ENCODE results near the gene STXBP5L.
"Not testable (repeated sequence)": the region's sequence is repeated elsewhere in the genome, so short reads cannot be mapped to it uniquely, and the experiment has no call there.

Gene STXBP5L

GRCh38 chr3:120908030-120908794 lies at the start of gene STXBP5L:
TSS of gene STXBP5L (plus strand) at chr3:120908205. CDS start at chr3:120909579, 1,374 bp downstream.
- H3K9me3 Mint-ChIP-seq: no peaks in the 10 kb centered on the region
- H3K4me1 Mint-ChIP-seq (ENCODE audit: low read depth): peaks cover 18% of the 10 kb centered on the region
- peaks cover 65% of the 10 kb centered on the region for H3K27me3 Mint-ChIP-seq
- H3K36me3 Mint-ChIP-seq (ENCODE audit: low read depth): no peaks in the 10 kb centered on the region
- H3K27ac Mint-ChIP-seq: peak within 1 kb of the TSS; percentile 53
- H3K4me3 Mint-ChIP-seq: peak within 1 kb of the TSS; percentile 82

DNA sequence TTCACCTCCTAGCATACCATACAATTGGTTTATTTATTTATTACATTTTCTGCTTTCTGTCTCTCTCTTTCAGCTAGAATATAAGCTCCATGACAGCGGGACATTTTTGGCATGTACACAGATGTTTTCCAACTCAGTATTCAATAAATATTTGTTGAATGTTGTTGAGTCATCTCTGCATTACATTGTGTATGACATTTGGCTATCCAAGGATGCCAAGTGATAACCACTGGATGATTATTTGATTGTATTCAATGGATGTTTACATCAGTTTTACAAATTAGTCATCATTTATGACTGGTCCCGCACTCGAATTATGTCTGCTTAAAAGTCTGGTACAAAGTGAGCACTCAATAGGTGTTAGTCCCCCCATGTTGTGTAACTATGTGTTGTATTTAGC lies 49.5 kb upstream of the STXBP5L start:
- Mint-ChIP-seq H3K4me3 (no peak overlapping the region), H3K27ac (no peak overlapping the region), H3K9me3 (no peaks in the 10 kb centered on the region), H3K36me3 (ENCODE audit: low read depth) (no peaks in the 10 kb centered on the region), H3K4me1 (ENCODE audit: low read depth) (no peaks in the 10 kb centered on the region), H3K27me3 (peaks cover 15% of the 10 kb centered on the region)

- Mint-ChIP-seq H3K4me3 (no peak overlapping the region), H3K36me3 (ENCODE audit: low read depth) (no peaks in the 10 kb centered on the region), H3K27me3 (peaks cover 4% of the 10 kb centered on the region), H3K9me3 (peaks cover 3% of the 10 kb centered on the region), H3K27ac (no peak overlapping the region), H3K4me1 (ENCODE audit: low read depth) (no peaks in the 10 kb centered on the region)
These were observed 43.5 kb upstream of the STXBP5L start for GRCh38 chr3:120864541-120864940.

- Mint-ChIP-seq H3K4me3 (no peak overlapping the region), H3K4me1 (ENCODE audit: low read depth) (no peaks in the 10 kb centered on the region), H3K27me3 (peaks cover 31% of the 10 kb centered on the region), H3K9me3 (no peaks in the 10 kb centered on the region), H3K36me3 (ENCODE audit: low read depth) (no peaks in the 10 kb centered on the region), H3K27ac (no peak overlapping the region)
These were observed 32.5 kb upstream of the STXBP5L start for GRCh38 chr3:120875507-120875906.

- H3K36me3 Mint-ChIP-seq (ENCODE audit: low read depth): no peaks in the 10 kb centered on the region
- H3K4me3 Mint-ChIP-seq: no peak overlapping the region
- H3K27me3 Mint-ChIP-seq: peaks cover 31% of the 10 kb centered on the region
These were observed 32.0 kb upstream of the STXBP5L start for GRCh38 chr3:120875989-120876388.

DNA sequence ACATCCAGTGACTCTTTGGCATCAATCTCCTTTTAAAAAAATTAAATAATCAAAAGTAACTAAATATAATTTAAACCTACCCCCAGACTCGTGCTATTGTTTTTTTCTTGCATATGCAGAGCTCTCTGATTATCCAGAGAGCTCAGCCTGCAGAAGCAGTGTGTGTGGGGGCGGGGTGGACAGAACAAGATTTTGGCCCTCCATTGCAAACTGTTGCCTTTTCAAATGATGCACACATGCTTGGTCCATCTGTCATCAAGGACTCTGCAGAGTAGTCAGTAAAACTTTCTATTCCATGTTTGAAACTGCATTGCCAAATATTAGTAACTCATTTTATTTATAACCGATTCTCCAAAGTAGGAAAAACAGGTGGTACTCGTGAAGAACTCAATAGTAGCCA lies 28.6 kb upstream of the STXBP5L start:
- no peaks in the 10 kb centered on the region for H3K36me3 Mint-ChIP-seq (ENCODE audit: low read depth)
- H3K4me3 Mint-ChIP-seq: no peak overlapping the region
- peaks cover 14% of the 10 kb centered on the region for H3K27me3 Mint-ChIP-seq
- no peaks in the 10 kb centered on the region for H3K4me1 Mint-ChIP-seq (ENCODE audit: low read depth)
- H3K9me3 Mint-ChIP-seq: no peaks in the 10 kb centered on the region
- no peak overlapping the region for H3K27ac Mint-ChIP-seq

More at GRCh38 chr3:120875989-120876388, 32.0 kb upstream of the STXBP5L start:
- Mint-ChIP-seq H3K27ac (no peak overlapping the region), H3K4me1 (ENCODE audit: low read depth) (no peaks in the 10 kb centered on the region), H3K9me3 (no peaks in the 10 kb centered on the region)

GRCh38 chr3:120892921-120893320 lies 15.1 kb upstream of the STXBP5L start:
- peaks cover 5% of the 10 kb centered on the region for H3K9me3 Mint-ChIP-seq
- H3K4me1 Mint-ChIP-seq (ENCODE audit: low read depth): no peaks in the 10 kb centered on the region
- no peak overlapping the region for H3K27ac Mint-ChIP-seq
- H3K4me3 Mint-ChIP-seq: no peak overlapping the region
- no peaks in the 10 kb centered on the region for H3K36me3 Mint-ChIP-seq (ENCODE audit: low read depth)
- peaks cover 16% of the 10 kb centered on the region for H3K27me3 Mint-ChIP-seq

DNA sequence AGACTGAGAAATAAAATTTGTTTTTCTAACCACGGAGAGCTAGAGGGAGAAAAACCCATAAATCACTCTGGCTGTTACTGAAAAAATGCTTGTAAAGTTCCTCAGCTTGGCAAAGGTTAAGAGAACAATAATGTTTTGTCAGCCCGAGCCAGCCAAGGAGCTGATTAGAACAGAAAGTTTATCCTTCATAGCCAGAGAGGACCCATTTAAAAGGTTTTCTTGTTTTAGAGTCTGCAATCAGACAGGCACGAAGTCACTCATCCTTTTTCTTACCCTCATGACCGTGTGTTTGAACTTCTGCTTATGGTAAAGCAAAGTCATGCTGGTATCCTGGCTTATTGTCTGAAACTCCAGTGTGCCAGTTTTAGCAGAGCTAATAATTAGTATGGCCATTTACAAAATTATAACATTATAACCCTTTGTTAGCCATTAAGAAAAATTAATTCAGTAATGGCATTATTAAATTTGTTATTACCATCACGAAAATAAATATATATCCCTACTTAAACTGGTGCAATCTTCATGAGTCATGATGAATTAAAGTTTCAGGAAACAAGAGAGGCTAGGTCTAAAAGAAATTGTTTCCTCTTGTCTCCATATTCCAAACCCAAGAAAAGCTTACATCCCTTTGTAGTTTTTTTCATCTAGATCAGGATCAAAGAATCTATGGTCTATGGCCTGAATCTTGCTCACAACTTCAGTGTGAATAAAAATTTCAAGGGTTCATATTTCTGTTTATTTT lies 13.5 kb upstream of the STXBP5L start:
- Mint-ChIP-seq H3K9me3 (peaks cover 5% of the 10 kb centered on the region), H3K4me3 (no peak overlapping the region), H3K27ac (no peak overlapping the region), H3K4me1 (ENCODE audit: low read depth) (no peaks in the 10 kb centered on the region), H3K27me3 (peaks cover 16% of the 10 kb centered on the region), H3K36me3 (ENCODE audit: low read depth) (no peaks in the 10 kb centered on the region)

DNA sequence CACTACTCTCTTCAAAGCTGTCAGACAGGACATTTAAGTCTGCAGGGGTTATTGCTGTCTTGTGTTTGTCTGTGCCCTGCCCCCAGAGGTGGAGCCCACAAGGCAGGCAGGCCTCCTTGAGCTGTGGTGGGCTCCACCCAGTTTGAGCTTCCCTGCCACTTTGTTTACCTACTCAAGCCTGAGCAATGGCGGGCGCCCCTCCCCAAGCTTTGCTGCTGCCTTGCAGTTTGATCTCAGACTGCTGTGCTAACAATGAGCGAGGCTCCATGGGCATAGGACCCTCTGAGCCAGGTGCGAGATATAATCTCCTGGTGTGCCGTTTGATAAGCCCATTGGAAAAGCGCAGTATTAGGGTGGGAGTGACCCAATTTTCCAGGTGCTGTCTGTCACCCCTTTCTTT lies 6.3 kb upstream of the STXBP5L start:
- H3K27ac Mint-ChIP-seq; H3K36me3 Mint-ChIP-seq (ENCODE audit: low read depth); H3K4me3 Mint-ChIP-seq; H3K9me3 Mint-ChIP-seq; H3K4me1 Mint-ChIP-seq (ENCODE audit: low read depth): not testable (repeated sequence)
- peaks cover 13% of the 10 kb centered on the region for H3K27me3 Mint-ChIP-seq

DNA sequence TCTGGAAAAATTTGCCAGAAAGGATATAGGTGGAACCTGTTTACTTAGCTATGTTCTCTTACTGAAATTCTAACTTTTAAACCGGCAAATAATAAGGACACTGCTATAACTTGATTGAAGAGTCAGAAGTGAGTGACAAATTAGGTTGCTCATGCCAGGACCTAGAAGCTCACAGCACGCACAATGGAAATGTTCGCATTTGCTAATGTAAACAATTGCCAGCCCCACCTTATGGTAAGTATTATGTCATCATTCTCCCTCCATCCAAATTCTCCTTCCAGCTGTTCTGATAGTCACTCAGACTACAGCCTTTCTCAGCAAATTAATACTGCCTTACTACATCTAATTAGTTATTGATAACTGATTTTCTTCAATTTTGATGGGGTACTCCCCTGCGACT lies 4.8 kb upstream of the STXBP5L start:
- Mint-ChIP-seq H3K4me1 (ENCODE audit: low read depth) (peaks cover 6% of the 10 kb centered on the region), H3K27ac (no peak overlapping the region), H3K27me3 (peaks cover 27% of the 10 kb centered on the region), H3K4me3 (no peak overlapping the region), H3K36me3 (ENCODE audit: low read depth) (no peaks in the 10 kb centered on the region), H3K9me3 (peaks cover 4% of the 10 kb centered on the region)

- peak overlapping the region; percentile 40 for H3K4me3 Mint-ChIP-seq
- peaks cover 18% of the 10 kb centered on the region for H3K4me1 Mint-ChIP-seq (ENCODE audit: low read depth)
- no peaks in the 10 kb centered on the region for H3K9me3 Mint-ChIP-seq
- no peak overlapping the region for H3K27ac Mint-ChIP-seq
- peaks cover 60% of the 10 kb centered on the region for H3K27me3 Mint-ChIP-seq
- H3K36me3 Mint-ChIP-seq (ENCODE audit: low read depth): no peaks in the 10 kb centered on the region
These were observed 361 bp upstream of the STXBP5L start for GRCh38 chr3:120907659-120908029.

GRCh38 chr3:120908795-120909601 lies 993 bp downstream of the STXBP5L start:
- Mint-ChIP-seq H3K9me3 (no peaks in the 10 kb centered on the region), H3K27ac (no peak overlapping the region), H3K27me3 (peaks cover 66% of the 10 kb centered on the region), H3K4me3 (peak overlapping the region; percentile 21), H3K36me3 (ENCODE audit: low read depth) (no peaks in the 10 kb centered on the region), H3K4me1 (ENCODE audit: low read depth) (peaks cover 18% of the 10 kb centered on the region)

GRCh38 chr3:120909602-120909878 lies 1.5 kb downstream of the STXBP5L start:
- Mint-ChIP-seq H3K36me3 (ENCODE audit: low read depth) (no peaks in the 10 kb centered on the region), H3K4me3 (no peak overlapping the region), H3K27ac (no peak overlapping the region), H3K4me1 (ENCODE audit: low read depth) (peaks cover 18% of the 10 kb centered on the region), H3K9me3 (no peaks in the 10 kb centered on the region), H3K27me3 (peaks cover 70% of the 10 kb centered on the region)

DNA sequence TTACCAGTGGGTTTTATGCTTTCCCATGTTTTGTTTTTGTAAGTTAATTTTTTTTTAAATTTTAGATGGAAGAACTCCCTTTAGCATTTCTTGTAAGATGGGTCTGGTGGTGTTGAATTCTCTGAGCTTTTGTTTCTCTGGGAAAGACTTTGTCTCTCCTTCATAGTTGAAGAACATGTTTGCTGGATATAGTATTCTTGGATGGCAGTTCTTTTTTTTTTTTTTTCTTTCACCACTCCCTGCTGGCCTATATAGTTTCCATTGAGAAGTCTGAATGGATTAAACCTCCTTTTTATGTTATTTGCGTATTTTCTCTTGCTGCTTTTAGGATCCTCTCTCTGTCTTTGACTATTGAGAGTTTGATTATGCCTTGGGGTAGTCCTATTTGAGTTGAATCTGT lies 18.1 kb downstream of the STXBP5L start:
- no peaks in the 10 kb centered on the region for H3K27me3 Mint-ChIP-seq
- no peaks in the 10 kb centered on the region for H3K4me1 Mint-ChIP-seq (ENCODE audit: low read depth)
- H3K36me3 Mint-ChIP-seq (ENCODE audit: low read depth): no peaks in the 10 kb centered on the region
- peaks cover 12% of the 10 kb centered on the region for H3K9me3 Mint-ChIP-seq
- no peak overlapping the region for H3K27ac Mint-ChIP-seq
- H3K4me3 Mint-ChIP-seq: no peak overlapping the region

GRCh38 chr3:120928991-120929390 lies 21.0 kb downstream of the STXBP5L start:
- H3K27ac Mint-ChIP-seq: no peak overlapping the region
- H3K4me3 Mint-ChIP-seq: no peak overlapping the region
- H3K36me3 Mint-ChIP-seq (ENCODE audit: low read depth): no peaks in the 10 kb centered on the region
- H3K27me3 Mint-ChIP-seq: no peaks in the 10 kb centered on the region
- peaks cover 5% of the 10 kb centered on the region for H3K9me3 Mint-ChIP-seq
- H3K4me1 Mint-ChIP-seq (ENCODE audit: low read depth): no peaks in the 10 kb centered on the region
